HG02943 (cell line): Measurements from ENCODE around the gene JAM2.
"Not testable (repeated sequence)": the region's sequence is repeated elsewhere in the genome, so short reads cannot be mapped to it uniquely, and the experiment has no call there.

Source experiments
- ATAC-seq: cut with Tn5 transposase; IDR thresholded peaks from one replicate; pipeline ENCODE4 v1.9.1; 2021; ENCODE audit warnings: mild to moderate bottlenecking, low read depth, moderate library complexity; ENCODE audit not compliant: unreplicated experiment

The JAM2 gene

GRCh38 chr21:25710550-25710949 is 71.5 kb downstream of the JAM2 start:
- no peak for ATAC-seq

GRCh38 chr21:25714066-25714465 is 75.0 kb downstream of the JAM2 start:
- not testable (repeated sequence) for ATAC-seq

DNA sequence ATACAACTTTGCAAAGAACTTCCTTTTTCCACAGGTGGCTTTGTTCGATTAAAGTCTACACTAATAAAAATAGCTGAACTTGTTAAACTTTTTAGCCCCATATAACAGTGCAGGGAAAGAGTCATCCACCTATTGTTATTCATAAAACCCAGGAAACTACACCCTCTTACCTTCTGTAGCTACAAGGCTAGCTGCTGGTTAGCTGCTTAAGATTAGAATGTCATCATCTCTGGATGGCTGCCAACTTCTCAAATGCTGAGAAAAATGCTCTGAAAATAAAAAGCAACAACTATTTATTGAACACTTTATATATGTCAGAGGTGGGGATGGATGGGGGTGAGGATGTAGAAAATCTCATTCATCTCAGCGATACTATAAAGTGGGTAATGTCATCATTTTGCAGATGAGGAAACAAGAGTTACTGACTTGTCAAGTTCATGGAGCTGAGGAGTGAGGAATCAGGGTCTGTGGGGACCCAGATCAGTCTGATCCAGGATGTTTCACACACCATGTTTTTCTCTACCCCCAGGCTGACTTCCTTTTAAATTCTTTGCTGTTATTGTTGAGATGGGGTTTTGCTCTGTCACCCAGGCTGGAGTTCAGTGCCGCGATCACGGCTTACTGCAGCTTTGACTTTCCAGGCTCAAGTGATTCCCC is 78.6 kb downstream of the JAM2 start:
- no peak for ATAC-seq

DNA sequence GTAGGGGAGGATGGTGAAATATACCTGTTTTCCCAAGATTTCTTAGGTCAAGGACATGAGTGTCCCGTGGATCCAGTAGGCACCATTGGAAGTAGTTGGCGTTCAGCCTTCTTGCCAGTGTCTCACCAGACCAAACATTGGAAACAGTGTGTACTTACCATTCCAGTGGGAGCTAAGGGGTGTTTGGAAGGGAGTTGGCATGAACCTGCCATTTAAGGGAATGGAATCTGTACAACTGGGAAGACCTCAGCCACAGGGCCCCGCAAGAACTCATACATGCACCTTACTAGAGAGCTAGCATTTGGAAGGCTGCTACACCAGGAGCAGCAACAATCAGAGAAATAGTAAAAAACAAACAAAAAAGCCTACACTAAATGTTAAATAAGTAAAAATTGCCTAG is 82.9 kb downstream of the JAM2 start:
- ATAC-seq, result no peak

GRCh38 chr21:25722631-25723030 is 83.6 kb downstream of the JAM2 start:
- ATAC-seq, result no peak

DNA sequence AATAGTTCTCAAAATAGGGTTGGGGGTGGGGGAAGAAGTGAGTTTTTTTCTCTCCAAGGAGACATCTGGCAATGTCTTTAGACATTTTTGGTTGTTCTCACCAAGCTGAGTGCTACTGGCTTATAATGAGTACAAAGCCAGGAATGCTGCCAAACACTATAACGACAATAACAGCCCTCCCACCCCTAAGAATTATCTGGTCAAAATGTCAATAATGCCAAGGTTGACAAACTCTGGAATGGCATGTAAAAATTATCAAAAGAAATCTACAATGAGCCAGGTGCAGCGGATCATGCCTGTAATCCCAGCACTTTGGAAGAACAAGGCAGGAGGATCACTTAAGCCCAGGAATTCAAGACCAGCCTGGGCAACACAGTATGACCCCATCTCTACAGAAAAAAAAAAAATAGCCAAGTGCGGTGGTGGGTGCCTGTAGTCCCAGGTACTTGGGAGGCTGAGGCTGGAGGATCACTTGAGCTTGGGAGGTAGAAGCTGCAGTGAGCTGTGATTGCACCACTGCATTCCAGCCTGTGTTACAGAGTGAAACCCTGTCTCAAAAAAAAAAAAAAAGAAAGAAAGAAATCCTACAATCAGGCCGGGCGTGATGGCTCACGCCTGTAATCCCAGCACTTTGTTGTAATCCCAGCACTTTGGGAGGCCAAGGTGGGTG is 93.2 kb downstream of the JAM2 start:
- ATAC-seq, result no peak

GRCh38 chr21:25733859-25734653 is 95.0 kb downstream of the JAM2 start:
- ATAC-seq, result peak; percentile 7

GRCh38 chr21:25734654-25734903 is 95.5 kb downstream of the JAM2 start:
- no peak for ATAC-seq

GRCh38 chr21:25734904-25735645 is 96.0 kb downstream of the JAM2 start, which contains the start of the genes ATP5PF and GABPA:
Gene ATP5PF (minus strand): TSS chr21:25734904. CDS start chr21:25729794, 5,110 bp downstream.
Gene GABPA (plus strand): TSS chr21:25734972. CDS start chr21:25741599, 6,627 bp downstream.
- ATAC-seq, result peak; percentile 93

- ATAC-seq, result peak; percentile 7
These were observed 96.9 kb downstream of the JAM2 start for GRCh38 chr21:25735646-25736597.

GRCh38 chr21:25737421-25737820 is 98.4 kb downstream of the JAM2 start:
- no peak for ATAC-seq

DNA sequence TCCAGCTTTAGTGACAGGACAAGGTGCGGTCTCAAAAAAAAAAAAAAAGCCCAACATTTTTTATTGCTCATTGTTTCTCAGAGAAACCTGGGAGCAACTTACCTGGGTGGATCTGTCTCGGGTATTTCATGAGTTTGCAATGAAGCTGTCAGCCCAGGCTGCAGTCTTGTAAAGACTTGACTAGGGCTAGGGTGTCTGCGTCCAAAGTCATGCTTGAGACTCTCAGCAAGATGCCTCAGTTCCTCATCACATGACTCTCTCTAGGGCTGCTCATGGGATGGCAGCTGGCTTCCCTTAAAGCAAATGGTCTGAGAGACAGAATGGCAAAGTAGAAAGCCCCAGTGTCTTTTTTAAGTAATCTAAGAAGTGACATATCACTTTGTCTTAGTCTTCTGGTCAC is 103.8 kb downstream of the JAM2 start:
- no peak for ATAC-seq

GRCh38 chr21:25744854-25745253 is 105.8 kb downstream of the JAM2 start:
- no peak for ATAC-seq

DNA sequence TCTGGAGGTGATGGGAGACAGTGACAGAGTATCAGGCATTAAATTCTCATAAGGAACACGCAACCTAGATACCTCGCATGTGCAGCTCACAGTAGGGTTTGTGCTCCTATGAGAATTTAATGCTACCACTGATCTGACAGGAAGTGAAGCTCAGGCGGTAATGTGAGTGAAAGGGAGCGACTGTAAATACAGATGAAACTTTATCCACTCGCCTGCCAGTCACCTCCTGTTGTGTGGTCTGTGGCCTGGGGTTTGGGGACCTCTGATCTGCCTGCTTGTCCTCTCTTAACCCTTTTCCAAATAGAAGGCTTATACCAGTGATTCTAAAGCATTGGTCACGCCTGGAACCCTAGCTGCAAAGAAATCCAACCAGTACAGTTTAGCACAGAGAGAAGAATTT is 111.0 kb downstream of the JAM2 start:
- ATAC-seq, result no peak

- ATAC-seq, result no peak
These were observed 113.4 kb downstream of the JAM2 start for GRCh38 chr21:25752416-25752815.

DNA sequence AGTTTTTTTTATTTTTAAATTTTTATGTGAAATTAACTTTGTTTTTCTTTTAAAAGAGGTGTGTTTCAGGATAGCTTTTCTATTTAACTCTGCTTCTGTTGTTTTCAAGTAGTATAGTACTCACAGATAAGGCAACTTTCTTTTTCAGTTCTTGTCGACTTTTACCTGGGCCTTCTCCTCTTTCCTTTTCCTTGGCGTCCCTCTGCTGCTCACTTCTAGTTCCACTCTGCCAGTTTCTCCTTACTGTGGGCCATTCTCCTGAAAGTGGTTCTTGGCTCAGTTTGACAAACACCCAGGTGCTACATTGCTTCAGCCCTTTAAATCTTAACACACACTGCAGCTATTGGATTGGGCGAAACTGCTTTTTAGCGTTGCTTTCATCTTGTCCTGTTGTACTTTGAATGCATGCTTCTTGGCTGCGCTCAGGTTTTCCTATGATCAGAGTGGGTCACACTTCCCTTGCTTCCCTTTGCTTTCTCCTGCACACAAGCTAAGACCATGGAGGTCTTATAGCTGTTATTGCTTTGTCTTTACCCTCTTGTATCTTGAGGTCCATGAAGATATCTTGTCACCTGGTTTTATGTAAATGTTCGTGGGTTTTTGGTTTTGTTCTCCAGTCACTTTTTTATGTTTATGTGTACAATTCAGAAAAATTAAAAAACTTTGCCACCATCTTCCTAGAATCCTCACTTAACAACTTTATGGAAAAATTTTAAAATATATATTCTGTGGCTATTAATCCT is 117.3 kb downstream of the JAM2 start:
- ATAC-seq, result no peak

DNA sequence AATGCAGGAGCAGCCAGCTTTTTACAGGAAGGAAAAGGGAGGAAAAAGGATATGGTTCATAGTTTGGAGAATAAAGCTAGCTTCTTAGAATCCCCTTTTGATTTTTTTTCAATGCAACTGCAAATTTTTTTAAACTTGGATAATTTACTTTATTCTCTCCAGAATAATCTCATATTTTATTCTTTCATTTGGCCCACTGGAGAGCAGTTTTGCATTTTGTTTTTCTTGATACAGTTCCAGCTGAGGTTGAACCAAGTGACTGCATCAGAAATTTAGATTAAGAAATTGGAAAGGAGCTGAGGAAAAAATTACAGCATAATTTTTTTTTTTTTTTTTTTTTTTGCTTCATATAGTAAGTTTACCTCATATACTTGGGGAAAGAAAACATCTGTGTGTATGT is 118.5 kb downstream of the JAM2 start:
- no peak for ATAC-seq

DNA sequence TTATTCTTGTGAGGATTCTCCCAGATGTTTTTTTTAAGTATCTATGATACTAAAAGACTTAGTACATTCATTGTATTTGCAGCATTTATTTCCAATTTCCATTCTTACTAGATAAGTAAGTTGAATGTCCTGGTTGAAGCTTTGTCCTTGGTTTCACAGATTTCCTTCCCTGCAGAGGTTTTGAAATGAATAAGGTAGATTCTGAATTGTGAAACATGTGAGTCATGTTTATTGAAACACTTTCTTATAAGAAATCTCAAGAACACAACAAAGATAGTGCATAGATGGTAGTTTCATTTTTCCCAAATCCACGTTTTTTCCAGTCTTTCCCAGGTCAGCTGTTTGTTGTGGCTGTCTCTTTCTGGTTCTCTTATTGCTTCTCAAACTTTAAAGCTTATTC is 120.5 kb downstream of the JAM2 start:
- no peak for ATAC-seq

DNA sequence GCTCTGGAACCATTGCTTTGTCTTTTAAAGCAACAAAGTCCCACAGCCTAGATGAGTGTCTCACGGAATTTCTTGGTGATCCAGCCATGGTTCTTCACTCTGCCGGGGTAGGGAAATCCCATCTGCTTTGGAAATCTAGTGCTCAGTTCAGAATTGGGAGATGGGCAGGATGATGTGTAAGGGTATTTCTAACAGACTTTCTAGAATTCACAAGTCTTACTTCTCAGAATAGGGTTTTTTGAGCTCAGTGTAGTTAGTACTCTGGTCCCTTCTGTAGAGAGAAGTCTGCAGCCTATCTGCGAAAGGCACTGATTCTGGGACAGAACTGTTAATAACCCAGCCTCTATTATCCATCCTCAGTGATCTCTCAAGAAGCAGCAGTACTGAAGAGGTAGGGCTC is 121.0 kb downstream of the JAM2 start:
- ATAC-seq, result no peak
